ENCODE measurements around the gene MATN1. TPM values are rescaled to one million over a fixed set of nuclear protein-coding genes. Genes with fewer than 3 reads are reported as not detected.

MATN1 gene
- total and polyA plus RNA-seq, 9 donors: 0.10 to 0.95 (median 0.51) TPM

DNA sequence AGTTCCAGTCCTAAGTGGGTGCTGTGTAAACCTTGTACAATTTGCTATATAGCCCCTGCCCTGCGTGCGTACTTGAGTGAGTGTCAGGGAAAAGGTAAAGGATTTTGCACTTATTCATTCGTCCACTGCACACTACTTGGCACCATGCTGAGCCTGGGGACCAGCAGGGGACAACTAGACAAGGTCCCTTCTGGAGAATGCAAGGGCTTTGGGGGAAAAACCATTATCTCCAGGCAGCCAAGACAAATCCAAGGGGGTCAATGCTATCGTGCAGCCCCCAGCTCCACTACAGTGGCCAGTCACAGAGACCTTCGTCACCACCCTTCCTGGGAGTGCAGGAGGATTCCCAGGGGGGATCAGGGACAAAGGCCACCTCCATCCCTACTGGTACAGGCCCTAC lies 39.7 kb downstream of the MATN1 start:
- TF ChIP-seq EP300 (IDR thresholded peaks at IDR 0.05) (no peak), POLR2A (IDR thresholded peaks at IDR 0.05) (no peak)
- TF ChIP-seq, protein P1, sequence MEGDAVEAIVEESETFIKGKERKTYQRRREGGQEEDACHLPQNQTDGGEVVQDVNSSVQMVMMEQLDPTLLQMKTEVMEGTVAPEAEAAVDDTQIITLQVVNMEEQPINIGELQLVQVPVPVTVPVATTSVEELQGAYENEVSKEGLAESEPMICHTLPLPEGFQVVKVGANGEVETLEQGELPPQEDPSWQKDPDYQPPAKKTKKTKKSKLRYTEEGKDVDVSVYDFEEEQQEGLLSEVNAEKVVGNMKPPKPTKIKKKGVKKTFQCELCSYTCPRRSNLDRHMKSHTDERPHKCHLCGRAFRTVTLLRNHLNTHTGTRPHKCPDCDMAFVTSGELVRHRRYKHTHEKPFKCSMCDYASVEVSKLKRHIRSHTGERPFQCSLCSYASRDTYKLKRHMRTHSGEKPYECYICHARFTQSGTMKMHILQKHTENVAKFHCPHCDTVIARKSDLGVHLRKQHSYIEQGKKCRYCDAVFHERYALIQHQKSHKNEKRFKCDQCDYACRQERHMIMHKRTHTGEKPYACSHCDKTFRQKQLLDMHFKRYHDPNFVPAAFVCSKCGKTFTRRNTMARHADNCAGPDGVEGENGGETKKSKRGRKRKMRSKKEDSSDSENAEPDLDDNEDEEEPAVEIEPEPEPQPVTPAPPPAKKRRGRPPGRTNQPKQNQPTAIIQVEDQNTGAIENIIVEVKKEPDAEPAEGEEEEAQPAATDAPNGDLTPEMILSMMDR (IDR thresholded peaks at IDR 0.05): no peak
- intact Hi-C loops (cut with DNase I): no loop called here
- Histone ChIP-seq H3K27me3 (no peaks in the 10 kb centered on the region), H3K36me3 (no peaks in the 10 kb centered on the region), H3K9me3 (peaks cover 0 to 3% of the 10 kb centered on the region in 2 donors), H3K4me1 (ENCODE audit: insufficient read depth) (no peaks in the 10 kb centered on the region), H3K27ac (no peak overlapping the region), H3K4me3 (no peak overlapping the region)
- 67 to 88% (median 73%) methylated on average over 5 of the region's 5 CpGs for WGBS, 3 donors
- no peak for DNase-seq

- intact Hi-C loops (cut with DNase I): no loop called here
- TF ChIP-seq EP300 (IDR thresholded peaks at IDR 0.05) (no peak), POLR2A (IDR thresholded peaks at IDR 0.05) (no peak)
- TF ChIP-seq, protein P1 (IDR thresholded peaks at IDR 0.05): no peak
- Histone ChIP-seq H3K9me3 (peaks cover 0 to 3% of the 10 kb centered on the region in 2 donors), H3K4me1 (ENCODE audit: insufficient read depth) (no peaks in the 10 kb centered on the region), H3K4me3 (no peak overlapping the region), H3K27me3 (no peaks in the 10 kb centered on the region), H3K27ac (no peak overlapping the region), H3K36me3 (no peaks in the 10 kb centered on the region)
- 65 to 73% (median 68%) methylated on average over 8 of the region's 8 CpGs for WGBS, 3 donors
- no peak for DNase-seq
Measured at GRCh38 chr1:30682396-30683275, 40.7 kb downstream of the MATN1 start.

DNA sequence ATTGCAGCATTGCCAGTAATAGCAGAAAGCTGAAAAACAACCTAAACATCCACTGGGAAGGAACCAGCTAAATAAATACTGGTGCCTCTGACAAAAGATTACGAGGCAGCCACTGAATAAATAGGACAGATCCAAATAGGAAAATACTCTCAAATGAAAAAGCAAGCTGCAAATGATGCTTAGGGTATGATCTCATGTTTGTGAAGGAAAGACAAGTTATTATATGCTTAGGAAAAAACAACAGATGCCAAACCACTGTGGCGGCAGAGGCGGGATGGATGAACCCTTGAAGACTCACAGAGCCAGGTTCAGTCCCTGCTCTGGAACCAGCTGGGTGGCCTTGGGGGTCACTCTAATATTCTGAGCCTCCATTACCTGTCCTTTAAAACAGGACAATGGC lies 41.6 kb downstream of the MATN1 start:
- no peak for DNase-seq
- TF ChIP-seq POLR2A (IDR thresholded peaks at IDR 0.05): no peak
- TF ChIP-seq, protein P1 (IDR thresholded peaks at IDR 0.05): no peak
- no peak for TF ChIP-seq EP300 (IDR thresholded peaks at IDR 0.05)
- intact Hi-C loops (cut with DNase I): no loop called here
- no peaks in the 10 kb centered on the region for H3K36me3 ChIP-seq
- H3K4me1 ChIP-seq (ENCODE audit: insufficient read depth): no peaks in the 10 kb centered on the region
- WGBS, 3 donors: 56 to 66% (median 63%) methylated on average over 3 of the region's 3 CpGs
- no peak overlapping the region for H3K4me3 ChIP-seq
- H3K27ac ChIP-seq: no peak overlapping the region
- no peaks in the 10 kb centered on the region for H3K27me3 ChIP-seq
- peaks cover 0 to 3% of the 10 kb centered on the region in 2 donors for H3K9me3 ChIP-seq

DNA sequence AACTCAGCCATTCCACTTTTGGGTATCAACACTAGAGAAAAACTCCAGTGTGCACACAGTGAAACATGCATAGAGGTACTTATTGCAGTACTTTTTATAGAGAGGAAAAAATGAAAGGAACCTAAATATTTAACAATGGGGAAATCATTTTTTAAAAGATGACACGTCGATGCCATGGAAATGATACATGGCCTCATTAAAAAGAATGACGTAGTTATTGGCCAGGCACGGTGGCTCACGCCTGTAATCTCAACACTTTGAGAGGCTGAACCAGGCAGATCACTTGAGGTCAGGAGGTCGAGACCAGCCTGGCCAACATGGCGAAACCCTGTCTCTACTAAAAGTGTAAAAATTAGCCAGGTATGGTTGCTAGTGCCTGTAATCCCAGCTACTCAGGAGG lies 42.5 kb downstream of the MATN1 start:
- TF ChIP-seq, protein P1 (IDR thresholded peaks at IDR 0.05): no peak
- TF ChIP-seq POLR2A (IDR thresholded peaks at IDR 0.05) (no peak), EP300 (IDR thresholded peaks at IDR 0.05) (no peak)
- Histone ChIP-seq H3K36me3 (no peaks in the 10 kb centered on the region), H3K4me1 (ENCODE audit: insufficient read depth) (no peaks in the 10 kb centered on the region), H3K27ac (no peak overlapping the region), H3K27me3 (no peaks in the 10 kb centered on the region), H3K9me3 (peaks cover 0 to 3% of the 10 kb centered on the region in 2 donors), H3K4me3 (no peak overlapping the region)
- WGBS, 3 donors: 67 to 81% (median 76%) methylated on average over 7 of the region's 7 CpGs
- DNase-seq: peak in 1 of 5 donors; percentile 8
- intact Hi-C loops (cut with DNase I): no loop called here
